SH-SY5Y (cell line): ENCODE measurements around the gene TGFA.

Experiments
- GATA2 ChIP-seq: IDR thresholded peaks from 2 replicates; pipeline ENCODE4 v1.6.1; 2011; ENCODE audit warnings: mild to moderate bottlenecking, low read depth, low read length
- GATA3 ChIP-seq: IDR thresholded peaks from 2 replicates; pipeline ENCODE4 v1.6.1; 2011; ENCODE audit warnings: low read depth, mild to moderate bottlenecking, low read length, moderate library complexity

- TF ChIP-seq GATA3 (no peak), GATA2 (no peak)
These were observed 153.1 kb downstream of the TGFA start for GRCh38 chr2:70400539-70400938.
